Karpas-422 (cell line): ENCODE data around the gene TLE7. TPM values are rescaled to one million over a fixed set of nuclear protein-coding genes. Genes with fewer than 3 reads are reported as not detected.

Experiments
- DNase-seq: peaks from one replicate; pipeline ENCODE4 v3.0.0-alpha.2; 2015
- H2AFZ ChIP-seq: fragments of 200-600 bp; sonication (generic); 2 replicates; pipeline ENCODE4 v1.6.1; 2014; ENCODE audit warnings: antibody characterized with exemption, low read length, mixed read lengths
- H3K27ac ChIP-seq: fragments of 200-600 bp; sonication (generic); 2 replicates; pipeline ENCODE4 v1.5.1; 2014; ENCODE audit warnings: mild to moderate bottlenecking, low read length, moderate library complexity
- H3K27me3 ChIP-seq: fragments of 200-600 bp; sonication (generic); 2 replicates; pipeline ENCODE4 v1.6.1; 2014; ENCODE audit warnings: low read length, mixed read lengths
- H3K36me3 ChIP-seq: fragments of 200-600 bp; sonication (generic); 2 replicates; pipeline ENCODE4 v1.6.1; 2014; ENCODE audit warnings: low read length, mixed read lengths; ENCODE audit not compliant: insufficient read depth
- H3K4me1 ChIP-seq: fragments of 200-600 bp; sonication (generic); 2 replicates; pipeline ENCODE4 v1.6.1; 2014; ENCODE audit warnings: mild to moderate bottlenecking, low read length, mixed read lengths
- H3K4me2 ChIP-seq: fragments of 200-600 bp; sonication (generic); 2 replicates; pipeline ENCODE4 v1.6.1; 2014; ENCODE audit warnings: low read length, low read depth, mild to moderate bottlenecking; ENCODE audit not compliant: poor library complexity, severe bottlenecking
- H3K4me3 ChIP-seq: fragments of 200-600 bp; sonication (generic); 2 replicates; pipeline ENCODE4 v1.5.1; 2014; ENCODE audit warnings: mild to moderate bottlenecking, antibody characterized with exemption, low read length, mixed read lengths
- H3K79me2 ChIP-seq: fragments of 200-600 bp; sonication (generic); 2 replicates; pipeline ENCODE4 v1.6.1; 2014; ENCODE audit warnings: mild to moderate bottlenecking, low read length, mixed read lengths
- H3K9ac ChIP-seq: fragments of 200-600 bp; sonication (generic); 2 replicates; pipeline ENCODE4 v1.6.0; 2014; ENCODE audit warnings: low read length
- H3K9me2 ChIP-seq: fragments of 200-600 bp; sonication (generic), shearing (Covaris generic); replicated peaks from 2 replicates; pipeline ENCODE4 v1.6.0; 2014; ENCODE audit warnings: mild to moderate bottlenecking, low read length, moderate library complexity; ENCODE audit not compliant: insufficient read depth
- H3K9me3 ChIP-seq: fragments of 300-700, 200-600 bp; sonication (generic); 2 replicates; pipeline ENCODE4 v1.6.1; 2014; ENCODE audit warnings: low read length, mixed read lengths
- H4K20me1 ChIP-seq: fragments of 200-600 bp; sonication (generic); 2 replicates; pipeline ENCODE4 v1.6.1; 2014; ENCODE audit warnings: mild to moderate bottlenecking, antibody characterized with exemption, low read length, low read depth; ENCODE audit not compliant: insufficient read depth
- total RNA-seq: library from RNA; depleted of rRNA; stranded (reverse); fragments of >200 nt; shearing (Covaris generic); gene quantifications from 2 replicates; pipeline ENCODE4 v1.2.3, GENCODE V29; 2014; ENCODE audit warnings: low replicate concordance

The TLE7 gene
- total RNA-seq, 1 experiment from 2014 or later: not detected

- no peaks in the 10 kb centered on the region for H3K9me2 ChIP-seq
- H4K20me1 ChIP-seq: no peaks in the 10 kb centered on the region
- H3K9ac ChIP-seq: no peak overlapping the region
- H3K36me3 ChIP-seq: no peaks in the 10 kb centered on the region
- no peaks in the 10 kb centered on the region for H3K79me2 ChIP-seq
- H2AFZ ChIP-seq: no peak overlapping the region
- no peak for DNase-seq
- H3K4me1 ChIP-seq: no peaks in the 10 kb centered on the region
- no peak overlapping the region for H3K27ac ChIP-seq
- H3K27me3 ChIP-seq: no peaks in the 10 kb centered on the region
- no peaks in the 10 kb centered on the region for H3K9me3 ChIP-seq
- H3K4me2 ChIP-seq: no peak overlapping the region
- H3K4me3 ChIP-seq: no peak overlapping the region
Measured at GRCh38 chr16:71423016-71423415, 18.8 kb downstream of the TLE7 start.

- Histone ChIP-seq H3K27ac (no peak overlapping the region), H3K4me1 (no peaks in the 10 kb centered on the region), H3K4me3 (no peak overlapping the region), H2AFZ (no peak overlapping the region), H3K4me2 (no peak overlapping the region), H3K27me3 (no peaks in the 10 kb centered on the region), H3K9me2 (no peaks in the 10 kb centered on the region), H4K20me1 (no peaks in the 10 kb centered on the region), H3K9me3 (no peaks in the 10 kb centered on the region), H3K36me3 (no peaks in the 10 kb centered on the region), H3K79me2 (no peaks in the 10 kb centered on the region), H3K9ac (no peak overlapping the region)
- peak; percentile 79 for DNase-seq
Measured at GRCh38 chr16:71421911-71422310, 19.9 kb downstream of the TLE7 start.

GRCh38 chr16:71414038-71414437 is 27.8 kb downstream of the TLE7 start:
- Histone ChIP-seq H3K4me1 (peaks cover 3% of the 10 kb centered on the region), H3K27me3 (no peaks in the 10 kb centered on the region), H3K9ac (no peak overlapping the region), H4K20me1 (no peaks in the 10 kb centered on the region), H3K4me2 (no peak overlapping the region), H3K9me3 (no peaks in the 10 kb centered on the region), H3K79me2 (no peaks in the 10 kb centered on the region), H2AFZ (no peak overlapping the region), H3K27ac (no peak overlapping the region), H3K9me2 (no peaks in the 10 kb centered on the region), H3K36me3 (no peaks in the 10 kb centered on the region), H3K4me3 (no peak overlapping the region)
- no peak for DNase-seq

DNA sequence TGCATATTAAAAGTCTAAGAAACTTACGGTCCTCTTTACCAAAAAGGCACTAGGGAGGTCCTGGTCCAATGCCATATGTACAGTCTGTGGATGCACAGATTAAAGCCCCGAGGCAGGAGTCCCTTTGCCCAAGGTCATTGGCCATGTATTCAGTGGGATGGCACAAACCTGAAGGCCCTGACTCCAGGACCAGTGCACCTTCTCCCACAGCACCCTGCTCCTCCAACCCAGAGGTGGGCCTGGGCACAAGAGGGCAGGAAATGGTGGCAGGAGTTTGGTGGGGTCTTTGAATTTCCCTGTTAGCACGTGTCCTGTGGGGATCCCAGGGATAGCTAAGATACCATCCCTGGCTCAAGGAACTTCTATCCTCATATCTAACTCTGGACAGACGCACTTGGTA is 28.5 kb downstream of the TLE7 start:
- H3K9ac ChIP-seq: no peak overlapping the region
- no peaks in the 10 kb centered on the region for H3K27me3 ChIP-seq
- no peak overlapping the region for H3K4me2 ChIP-seq
- no peaks in the 10 kb centered on the region for H4K20me1 ChIP-seq
- no peaks in the 10 kb centered on the region for H3K79me2 ChIP-seq
- no peak overlapping the region for H3K27ac ChIP-seq
- H2AFZ ChIP-seq: no peak overlapping the region
- no peak for DNase-seq
- no peaks in the 10 kb centered on the region for H3K9me3 ChIP-seq
- no peak overlapping the region for H3K4me3 ChIP-seq
- H3K36me3 ChIP-seq: no peaks in the 10 kb centered on the region
- no peaks in the 10 kb centered on the region for H3K9me2 ChIP-seq
- H3K4me1 ChIP-seq: peaks cover 3% of the 10 kb centered on the region

DNA sequence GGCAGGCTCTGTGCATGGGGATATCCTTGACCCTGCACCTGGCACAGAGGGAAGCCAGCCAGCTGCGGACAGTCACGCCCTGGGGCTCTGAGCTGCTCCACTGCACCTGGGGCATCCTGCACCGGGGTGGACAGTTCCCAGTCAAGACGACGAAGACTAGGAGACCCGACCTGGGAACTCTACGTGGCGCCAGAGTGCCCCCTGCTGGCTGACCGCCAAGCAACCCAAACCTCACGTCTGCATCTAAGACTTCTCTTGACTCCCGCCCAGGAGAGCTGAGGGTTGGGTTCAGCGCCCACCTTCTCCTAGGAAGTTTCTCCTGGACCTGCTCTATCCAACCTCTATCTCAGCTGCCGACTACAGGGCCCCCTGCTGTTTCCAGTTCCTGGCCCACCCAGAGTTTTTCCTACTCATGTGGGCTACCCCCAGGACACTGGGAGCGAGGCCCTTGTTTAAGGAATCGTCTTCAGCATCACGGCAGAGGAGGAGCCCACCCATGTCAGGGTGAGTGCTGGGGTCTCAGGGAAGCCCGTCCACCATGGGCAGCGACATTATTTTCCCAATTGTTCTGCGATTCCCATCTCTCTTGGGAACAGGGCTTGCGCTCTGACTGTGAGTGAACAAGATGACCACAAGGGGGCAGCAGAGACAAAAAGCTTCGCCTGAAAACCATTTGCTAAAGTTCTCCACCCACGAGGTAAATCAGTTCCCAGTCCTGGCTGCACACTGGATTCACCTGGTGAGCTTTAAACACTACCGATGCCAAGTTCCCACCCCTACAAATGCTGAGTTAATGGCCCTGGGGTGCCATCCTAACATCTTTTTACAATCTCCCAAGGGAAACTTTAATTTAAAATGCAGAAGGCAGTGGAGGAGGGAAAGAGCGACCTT is 29.3 kb downstream of the TLE7 start:
- peak; percentile 90 for DNase-seq
- H3K4me3 ChIP-seq: no peak overlapping the region
- no peaks in the 10 kb centered on the region for H4K20me1 ChIP-seq
- no peaks in the 10 kb centered on the region for H3K36me3 ChIP-seq
- H3K9me3 ChIP-seq: no peaks in the 10 kb centered on the region
- H3K9ac ChIP-seq: no peak overlapping the region
- no peaks in the 10 kb centered on the region for H3K27me3 ChIP-seq
- H3K4me1 ChIP-seq: peaks cover 3% of the 10 kb centered on the region
- no peaks in the 10 kb centered on the region for H3K79me2 ChIP-seq
- H3K27ac ChIP-seq: no peak overlapping the region
- H3K4me2 ChIP-seq: no peak overlapping the region
- H3K9me2 ChIP-seq: no peaks in the 10 kb centered on the region
- H2AFZ ChIP-seq: no peak overlapping the region

DNA sequence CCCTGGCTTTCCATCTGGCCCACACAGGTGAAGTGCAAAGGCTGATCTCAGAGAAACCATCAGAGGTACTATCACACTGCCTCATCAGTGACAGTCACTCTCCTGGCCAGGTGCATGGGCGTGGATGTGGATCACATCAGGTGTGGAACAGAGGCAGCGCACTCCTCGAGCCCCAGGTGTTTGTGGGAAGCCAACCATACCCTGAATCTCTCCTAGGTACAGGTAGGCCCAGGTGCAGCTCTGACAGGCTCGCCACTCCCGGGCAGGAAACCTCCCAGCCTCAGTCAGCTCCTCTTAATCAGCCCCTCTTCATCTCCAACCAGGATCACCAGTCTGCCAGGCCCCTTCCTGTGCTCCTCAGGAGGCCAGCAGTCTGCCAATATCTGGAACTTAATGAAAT is 31.7 kb downstream of the TLE7 start:
- H3K4me1 ChIP-seq: peaks cover 3% of the 10 kb centered on the region
- H3K79me2 ChIP-seq: no peaks in the 10 kb centered on the region
- H3K4me2 ChIP-seq: no peak overlapping the region
- H3K27me3 ChIP-seq: no peaks in the 10 kb centered on the region
- DNase-seq: no peak
- no peaks in the 10 kb centered on the region for H4K20me1 ChIP-seq
- H3K9me2 ChIP-seq: no peaks in the 10 kb centered on the region
- H3K9ac ChIP-seq: no peak overlapping the region
- no peak overlapping the region for H2AFZ ChIP-seq
- no peak overlapping the region for H3K4me3 ChIP-seq
- H3K9me3 ChIP-seq: no peaks in the 10 kb centered on the region
- no peak overlapping the region for H3K27ac ChIP-seq
- no peaks in the 10 kb centered on the region for H3K36me3 ChIP-seq

GRCh38 chr16:71409011-71409775 is 32.7 kb downstream of the TLE7 start:
- no peak for DNase-seq
- no peaks in the 10 kb centered on the region; the same call in 1 of the 2 replicates for H3K9me3 ChIP-seq

GRCh38 chr16:71408536-71408935 is 33.3 kb downstream of the TLE7 start:
- Histone ChIP-seq H2AFZ (no peak overlapping the region), H3K4me1 (peaks cover 3% of the 10 kb centered on the region), H3K79me2 (no peaks in the 10 kb centered on the region), H3K4me2 (no peak overlapping the region), H3K9ac (no peak overlapping the region), H3K4me3 (no peak overlapping the region), H3K9me2 (no peaks in the 10 kb centered on the region), H4K20me1 (no peaks in the 10 kb centered on the region), H3K27me3 (no peaks in the 10 kb centered on the region), H3K27ac (no peak overlapping the region), H3K9me3 (no peaks in the 10 kb centered on the region; the same call in 1 of the 2 replicates), H3K36me3 (no peaks in the 10 kb centered on the region)
- no peak for DNase-seq

More at GRCh38 chr16:71409011-71409775, 32.7 kb downstream of the TLE7 start:
- Histone ChIP-seq H3K4me1 (peaks cover 3% of the 10 kb centered on the region), H4K20me1 (no peaks in the 10 kb centered on the region), H3K36me3 (no peaks in the 10 kb centered on the region), H3K27ac (no peak overlapping the region), H3K4me2 (no peak overlapping the region), H2AFZ (no peak overlapping the region), H3K4me3 (no peak overlapping the region), H3K27me3 (no peaks in the 10 kb centered on the region), H3K9me2 (no peaks in the 10 kb centered on the region), H3K9ac (no peak overlapping the region), H3K79me2 (no peaks in the 10 kb centered on the region)
